Activated CD8-positive, alpha-beta T cell treated with anti-CD3 and anti-CD28 coated beads for 36 hours (primary cell): ENCODE measurements around the gene LYZL4. TPM values are rescaled to one million over a fixed set of nuclear protein-coding genes. Genes with fewer than 3 reads are reported as not detected.

Experiments used
- ATAC-seq: fragments of 200-7000 bp; cut with Tn5 transposase; one replicate; pipeline ENCODE4 v1.10.0; 2021; ENCODE audit warnings: mild to moderate bottlenecking, moderate library complexity
- CTCF ChIA-PET: fragments of 350-600 bp; sonication (Branson Sonifier 250); formaldehyde crosslinking; loops from one replicate; lab custom pipeline; 2021; ENCODE audit warnings: antibody characterized with exemption; lab: Charles Lee
- POLR2A ChIA-PET: fragments of 350-600 bp; sonication (Branson Sonifier 250); formaldehyde crosslinking; loops from one replicate; lab custom pipeline; 2021; ENCODE audit warnings: antibody characterized with exemption; lab: Charles Lee
- DNase-seq: peaks from one replicate; pipeline ENCODE4 v3.0.0-alpha.2; 2020
- H3K27ac Mint-ChIP-seq: one replicate; pipeline ENCODE4 v1.8.0; 2021; ENCODE audit warnings: mild to moderate bottlenecking, mixed read lengths
- H3K27me3 Mint-ChIP-seq: one replicate; pipeline ENCODE4 v1.8.0; 2021; ENCODE audit warnings: mixed read lengths
- H3K36me3 Mint-ChIP-seq: one replicate; pipeline ENCODE4 v1.8.0; 2021; ENCODE audit warnings: low read depth, mixed read lengths
- H3K4me1 Mint-ChIP-seq: one replicate; pipeline ENCODE4 v1.8.0; 2021; ENCODE audit warnings: low read depth, mixed read lengths
- H3K4me3 Mint-ChIP-seq: one replicate; pipeline ENCODE4 v1.8.0; 2021; ENCODE audit warnings: mild to moderate bottlenecking, moderate library complexity, mixed read lengths
- H3K9me3 Mint-ChIP-seq: one replicate; pipeline ENCODE4 v1.8.0; 2021; ENCODE audit warnings: mixed read lengths
- CTCF ChIP-seq: fragments of 200-600 bp; IDR thresholded peaks from one replicate; pipeline ENCODE4 v1.8.0; 2022; ENCODE audit warnings: antibody characterized with exemption, mild to moderate bottlenecking
- intact Hi-C: fragments of 100-400 bp; cut with micrococcal nuclease; formaldehyde crosslinking; loops from one replicate; pipeline ENCODE4 v1.10.0; 2022
- total RNA-seq, 2 experiments: library from RNA; stranded (reverse); gene quantifications; one replicate each; pipeline ENCODE4 v1.2.3, GENCODE V29; 2021

LYZL4 gene
- total RNA-seq, 2 experiments from 2014 or later = not detected

- DNase-seq = no peak
- ChIA-PET CTCF (interaction anchor here (2.0 kb wide), 1 partner anchor 155 kb away, joined by 4 read pairs; no protein-coding TSS in a partner anchor), POLR2A (interaction anchor here (1.3 kb wide), 1 partner anchor 14 kb away, joined by 3 read pairs; no protein-coding TSS in a partner anchor)
- no peak for ATAC-seq
- Mint-ChIP-seq H3K4me1 (peaks cover 13% of the 10 kb centered on the region), H3K36me3 (no peaks in the 10 kb centered on the region), H3K27ac (no peak overlapping the region), H3K4me3 (no peak overlapping the region), H3K27me3 (peaks cover 2% of the 10 kb centered on the region), H3K9me3 (no peaks in the 10 kb centered on the region)
- intact Hi-C loops = no loop called here
- no peak for TF ChIP-seq CTCF
These were observed 7.9 kb downstream of the LYZL4 start for GRCh38 chr3:42402394-42403096.

- Mint-ChIP-seq H3K36me3 (no peaks in the 10 kb centered on the region), H3K4me3 (no peak overlapping the region), H3K9me3 (no peaks in the 10 kb centered on the region), H3K27me3 (peaks cover 3% of the 10 kb centered on the region), H3K27ac (no peak overlapping the region), H3K4me1 (peaks cover 7% of the 10 kb centered on the region)
- ChIA-PET POLR2A (interaction anchor here (0.6 to 1.0 kb wide), 3 partner anchors 11 to 35 kb away, joined by 3 read pairs; no protein-coding TSS in a partner anchor), CTCF (no interaction called here)
- no peak for TF ChIP-seq CTCF
- DNase-seq (no peak), ATAC-seq (no peak)
- intact Hi-C loops = no loop called here
These were observed 12.3 kb downstream of the LYZL4 start for GRCh38 chr3:42398080-42398479.

- Mint-ChIP-seq H3K4me1 (peaks cover 7% of the 10 kb centered on the region), H3K36me3 (no peaks in the 10 kb centered on the region), H3K27ac (no peak overlapping the region), H3K4me3 (no peak overlapping the region), H3K27me3 (peaks cover 3% of the 10 kb centered on the region), H3K9me3 (no peaks in the 10 kb centered on the region)
- intact Hi-C loops = no loop called here
- DNase-seq (no peak), ATAC-seq (no peak)
- ChIA-PET POLR2A (interaction anchor here (0.6 to 1.0 kb wide), 3 partner anchors 10 to 34 kb away, joined by 3 read pairs; no protein-coding TSS in a partner anchor), CTCF (no interaction called here)
- TF ChIP-seq CTCF = no peak
These were observed 12.8 kb downstream of the LYZL4 start for GRCh38 chr3:42397644-42398043.

GRCh38 chr3:42394579-42395288 is 15.7 kb downstream of the LYZL4 start:
- ChIA-PET POLR2A (no interaction called here), CTCF (interaction anchor here (1.0 to 2.2 kb wide), 3 partner anchors 26 to 203 kb away, joined by 3 to 5 read pairs (median 3); no protein-coding TSS in a partner anchor)
- Mint-ChIP-seq H3K27ac (no peak overlapping the region), H3K4me1 (peaks cover 6% of the 10 kb centered on the region), H3K4me3 (no peak overlapping the region), H3K9me3 (no peaks in the 10 kb centered on the region), H3K27me3 (peaks cover 1% of the 10 kb centered on the region), H3K36me3 (no peaks in the 10 kb centered on the region)
- DNase-seq = no peak
- ATAC-seq = no peak
- intact Hi-C loops = no loop called here
- TF ChIP-seq CTCF = no peak
